Posterior cingulate gyrus (tissue), 11 donors: ENCODE results near the gene NLE1.

Experiments
- DNase-seq, 10 donors: peaks; one replicate each; pipeline versions ENCODE4 v3.0.0 to v3.0.0-alpha.2; 2020 to 2021; ENCODE audit warnings: mixed read lengths in 3 of 10
- intact Hi-C: fragments of 100-400 bp; cut with DNase I; formaldehyde crosslinking; loops from one replicate; pipeline ENCODE4 v1.15.1; 2023

NLE1 gene

GRCh38 chr17:35089586-35090296 is 52.4 kb downstream of the NLE1 start:
- intact Hi-C loops, result loop anchor here (1.0 to 10.0 kb wide), 2 partner anchors 91 to 125 kb away; partner anchors contain the start of genes CCT6B and ZNF830
- no peak for DNase-seq

- DNase-seq, result peak; percentile 77 to 98 (median 85)
- intact Hi-C loops, result loop anchor here (1.0 kb wide), 1 partner anchor 91 kb away; no protein-coding TSS in a partner anchor
Observed at GRCh38 chr17:35088881-35089585, 53.1 kb downstream of the NLE1 start.

- intact Hi-C loops, result no loop called here
Observed at GRCh38 chr17:35088356-35088880, 53.7 kb downstream of the NLE1 start.

DNA sequence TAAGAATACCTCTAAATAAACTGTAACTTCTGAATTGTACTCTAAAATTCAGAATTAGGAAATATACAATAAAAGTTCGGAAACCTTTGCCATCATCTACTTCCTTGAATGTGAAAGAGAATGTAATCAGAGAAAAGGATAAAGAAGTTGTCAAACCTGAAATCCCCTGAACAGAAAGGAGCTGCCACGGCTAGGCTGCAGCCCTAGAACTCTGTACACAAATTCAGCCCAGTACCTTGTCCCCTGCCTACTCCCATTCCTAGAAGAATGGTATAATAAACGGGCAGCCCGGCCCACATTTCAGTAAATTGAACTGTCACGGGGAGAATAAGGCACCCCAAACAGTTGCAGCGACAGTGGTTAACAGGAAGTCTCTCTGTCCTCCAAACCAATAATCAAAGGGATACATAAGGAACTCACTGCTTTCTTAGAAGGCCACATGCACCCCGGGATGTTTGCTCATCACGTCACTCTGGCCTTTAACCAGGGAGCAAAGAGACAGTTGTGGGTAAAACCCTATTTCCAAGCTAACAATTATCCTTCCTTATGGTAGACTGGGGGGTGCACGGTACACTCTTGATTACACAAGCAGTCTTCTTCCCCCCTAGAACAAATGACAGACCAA is 54.3 kb downstream of the NLE1 start:
- intact Hi-C loops, result no loop called here

More at GRCh38 chr17:35088356-35088880, 53.7 kb downstream of the NLE1 start:
- DNase-seq, result peak; percentile 58 to 94 (median 70)

DNA sequence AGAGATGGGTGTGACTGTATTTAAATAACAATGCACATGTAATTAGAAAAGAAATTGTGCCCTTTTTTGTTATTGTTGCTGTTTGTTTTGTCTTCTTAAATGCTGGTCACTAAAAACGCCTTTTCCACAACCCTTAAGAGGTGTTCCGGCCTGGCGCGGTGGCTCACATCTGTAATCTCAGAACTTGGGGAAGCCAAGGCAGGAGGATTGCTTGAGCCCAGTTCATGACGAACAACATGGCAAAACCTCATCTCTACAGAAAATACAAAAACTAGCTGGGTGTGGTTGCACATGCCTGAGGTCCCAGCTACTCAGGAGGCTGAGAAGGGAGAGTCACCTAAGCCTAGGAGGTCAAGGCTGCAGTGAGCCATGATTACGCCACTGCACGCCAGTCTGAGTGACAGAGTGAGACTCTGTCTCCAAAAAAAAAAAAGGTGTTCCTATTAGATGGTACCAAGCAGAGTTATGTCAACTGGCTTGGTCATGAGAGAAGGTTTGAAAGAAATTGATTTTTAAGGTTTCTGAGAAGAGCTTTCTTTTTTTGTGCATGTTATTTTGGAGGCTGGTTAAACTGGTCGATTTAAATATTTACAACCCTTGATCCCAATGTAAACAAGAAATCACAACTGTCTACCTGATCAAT is 55.1 kb downstream of the NLE1 start:
- intact Hi-C loops, result no loop called here
- peak in 1 of 10 donors; percentile 22 for DNase-seq

More for the DNA sequence above, 54.3 kb downstream of the NLE1 start:
- peak in 3 of 10 donors; percentile 28 to 62 (median 30) for DNase-seq

DNA sequence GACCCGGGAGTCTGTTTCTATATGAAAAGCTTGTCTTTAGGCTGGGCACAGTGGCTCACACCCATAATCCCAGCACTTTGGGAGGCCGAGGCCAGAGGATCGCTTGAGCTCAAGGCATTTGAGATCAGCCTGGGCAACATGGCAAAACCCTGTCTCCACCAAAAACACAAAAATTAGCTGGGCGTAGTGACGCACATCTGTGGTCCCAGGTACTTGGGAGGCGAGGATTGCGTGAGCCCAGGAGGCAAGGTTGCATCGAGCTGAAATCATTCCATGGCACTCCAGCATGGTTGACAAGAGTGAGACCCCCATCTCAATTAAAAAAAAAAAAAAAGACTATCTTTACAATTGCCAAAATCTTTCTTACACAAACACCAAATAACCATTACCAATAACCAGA is 55.9 kb downstream of the NLE1 start:
- DNase-seq, result no peak
- intact Hi-C loops, result no loop called here

DNA sequence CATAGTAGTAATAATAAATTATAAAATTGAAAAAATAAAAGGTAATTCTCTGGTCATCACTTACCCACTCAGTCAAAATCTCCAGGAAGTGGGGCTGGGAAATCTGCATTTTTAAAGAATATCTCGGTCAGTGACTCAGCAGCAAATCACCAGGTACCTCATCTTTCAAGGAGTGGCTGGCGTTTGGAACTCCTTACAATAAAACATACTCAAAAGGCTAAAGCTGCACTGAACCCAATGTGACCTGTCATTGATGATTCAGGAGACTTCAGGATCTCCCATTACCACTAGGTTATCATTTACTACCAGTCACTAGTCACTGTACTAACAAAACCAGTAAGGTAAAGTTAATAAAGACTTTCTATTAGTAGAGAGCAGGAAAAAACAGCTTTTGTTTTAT is 57.1 kb downstream of the NLE1 start:
- no peak for DNase-seq
- intact Hi-C loops, result no loop called here

DNA sequence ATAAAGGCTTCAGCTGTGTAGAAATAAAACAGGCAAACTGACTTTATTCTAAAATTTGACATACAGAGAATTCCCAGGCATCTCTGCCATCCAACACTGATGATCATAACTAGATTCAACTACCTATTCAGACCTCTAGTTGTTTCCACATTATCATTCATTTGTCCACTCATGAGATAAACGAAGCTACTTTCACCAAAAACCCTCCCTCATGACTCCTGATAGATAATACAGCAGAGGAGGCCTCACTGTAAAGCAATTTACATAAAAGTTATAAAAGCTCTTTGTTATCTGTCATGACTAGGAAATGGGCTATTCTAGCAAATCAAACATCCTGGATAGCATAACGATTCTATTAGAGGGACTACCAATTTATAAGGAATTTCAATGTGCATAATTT is 59.0 kb downstream of the NLE1 start:
- DNase-seq, result no peak
- intact Hi-C loops, result no loop called here

GRCh38 chr17:35082073-35082657 is 59.9 kb downstream of the NLE1 start:
- intact Hi-C loops, result no loop called here
- no peak for DNase-seq

GRCh38 chr17:35081638-35082037 is 60.5 kb downstream of the NLE1 start:
- intact Hi-C loops, result no loop called here
- no peak for DNase-seq

DNA sequence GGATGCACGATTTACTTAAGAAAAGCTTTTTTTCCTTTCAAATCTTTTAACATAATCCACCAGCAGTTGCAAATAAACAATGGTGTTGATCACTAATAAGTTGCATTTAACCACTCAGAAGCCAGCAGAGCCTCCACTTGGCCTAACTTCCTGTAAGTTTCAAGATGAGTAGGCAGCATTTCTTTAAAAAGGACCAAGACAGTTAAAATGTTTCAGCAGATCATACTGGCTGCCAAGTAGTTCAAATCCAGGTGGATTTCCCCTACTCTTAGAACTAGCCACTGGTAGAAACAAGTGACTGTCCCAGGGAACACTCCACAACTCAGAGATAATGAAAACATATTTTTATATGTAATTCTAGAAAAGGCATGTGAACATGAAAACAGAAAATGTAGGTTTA is 61.6 kb downstream of the NLE1 start:
- intact Hi-C loops, result no loop called here
- no peak for DNase-seq

- DNase-seq, result no peak
- intact Hi-C loops, result no loop called here
Observed at GRCh38 chr17:35079547-35080423, 62.3 kb downstream of the NLE1 start.
